ENCODE data around the gene AHSG.

AHSG gene

DNA sequence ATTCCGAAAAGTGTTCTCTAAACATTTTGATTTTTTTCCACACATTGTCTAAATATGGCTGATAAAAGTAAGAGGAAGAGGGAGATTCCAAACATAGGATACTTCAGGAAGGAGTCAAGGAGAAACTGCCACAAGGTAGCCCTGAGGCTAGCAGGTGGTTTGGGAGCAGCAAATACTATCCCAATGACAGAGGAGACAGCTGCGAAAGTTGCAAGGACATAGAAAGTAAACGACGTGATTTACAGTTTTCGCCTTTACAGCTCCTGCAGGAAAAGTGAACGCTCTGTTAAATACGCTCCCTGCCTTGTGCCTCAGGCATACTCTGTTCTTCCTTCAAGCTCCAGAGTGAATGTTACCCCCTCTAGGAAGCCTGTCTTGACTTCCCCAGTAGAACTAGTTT is 23.7 kb downstream of the AHSG start:
- H3K36me3 ChIP-seq (ENCODE audit: control insufficient read depth in 2 of 2, insufficient read depth in 1 of 2, low read length in 2 of 2): no peaks in the 10 kb centered on the region
- TF ChIP-seq ZNF626 (tag by site-specific recombination; IDR thresholded peaks at IDR 0.05) (no peak), ZNF791 (tag by site-specific recombination; IDR thresholded peaks at IDR 0.05) (no peak), WT1 (tag by site-specific recombination; IDR thresholded peaks at IDR 0.05) (no peak)
- POLR2A ChIA-PET: no interaction called here
- no peak overlapping the region for H3K27ac ChIP-seq (ENCODE audit: extremely low read depth, low read depth, low read length)
- CTCF ChIA-PET: interaction anchor here (0.5 kb wide), 1 partner anchor 529 kb away, joined by 4 read pairs; no protein-coding TSS in a partner anchor
- no peak overlapping the region for H3K4me3 ChIP-seq (ENCODE audit: low read depth, low read length)
- H3K4me1 ChIP-seq (ENCODE audit: control insufficient read depth, insufficient read depth, low read length): no peaks in the 10 kb centered on the region
- H3K9me3 ChIP-seq (ENCODE audit: control insufficient read depth, insufficient read depth, low read depth, low read length): no peaks in the 10 kb centered on the region

DNA sequence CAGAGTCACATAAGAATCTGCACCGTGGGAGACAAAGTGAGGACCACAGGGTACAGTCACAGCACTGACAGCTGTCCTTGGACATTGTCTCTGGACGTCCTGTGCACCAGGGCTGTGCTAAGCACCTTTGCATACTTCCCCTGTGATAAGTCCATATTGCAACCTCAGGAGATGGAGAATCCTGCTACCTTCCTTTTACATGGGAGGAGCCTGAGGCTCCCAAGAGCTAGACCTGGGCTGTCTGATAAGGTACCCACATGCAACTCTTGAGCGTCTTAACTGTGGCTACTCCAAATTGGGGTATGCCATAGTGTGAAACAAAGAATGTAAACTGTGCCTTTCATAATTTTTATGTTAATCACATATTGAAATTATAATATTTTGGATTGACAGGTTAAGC is 24.8 kb downstream of the AHSG start:
- H3K9me3 ChIP-seq (ENCODE audit: control insufficient read depth, insufficient read depth, low read depth, low read length): no peaks in the 10 kb centered on the region
- H3K4me1 ChIP-seq (ENCODE audit: control insufficient read depth, insufficient read depth, low read length): no peaks in the 10 kb centered on the region
- H3K27ac ChIP-seq (ENCODE audit: extremely low read depth, low read depth, low read length): no peak overlapping the region
- no peak for TF ChIP-seq ZNF776 (tag by site-specific recombination; IDR thresholded peaks at IDR 0.05; ENCODE audit: borderline replicate concordance)
- TF ChIP-seq ZNF785 (tag by site-specific recombination; IDR thresholded peaks at IDR 0.05): no peak
- no peak for TF ChIP-seq ZNF654 (tag by site-specific recombination; IDR thresholded peaks at IDR 0.05; ENCODE audit: low read depth)
- no peak for TF ChIP-seq ZBTB20 (tag by site-specific recombination; IDR thresholded peaks at IDR 0.05)
- TF ChIP-seq ZBTB7A (tag by site-specific recombination; IDR thresholded peaks at IDR 0.05; ENCODE audit: low read depth): no peak
- TF ChIP-seq, protein P1, sequence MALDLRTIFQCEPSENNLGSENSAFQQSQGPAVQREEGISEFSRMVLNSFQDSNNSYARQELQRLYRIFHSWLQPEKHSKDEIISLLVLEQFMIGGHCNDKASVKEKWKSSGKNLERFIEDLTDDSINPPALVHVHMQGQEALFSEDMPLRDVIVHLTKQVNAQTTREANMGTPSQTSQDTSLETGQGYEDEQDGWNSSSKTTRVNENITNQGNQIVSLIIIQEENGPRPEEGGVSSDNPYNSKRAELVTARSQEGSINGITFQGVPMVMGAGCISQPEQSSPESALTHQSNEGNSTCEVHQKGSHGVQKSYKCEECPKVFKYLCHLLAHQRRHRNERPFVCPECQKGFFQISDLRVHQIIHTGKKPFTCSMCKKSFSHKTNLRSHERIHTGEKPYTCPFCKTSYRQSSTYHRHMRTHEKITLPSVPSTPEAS (tag by site-specific recombination; IDR thresholded peaks at IDR 0.05): no peak
- POLR2A ChIA-PET: no interaction called here
- H3K36me3 ChIP-seq (ENCODE audit: control insufficient read depth in 2 of 2, insufficient read depth in 1 of 2, low read length in 2 of 2): no peaks in the 10 kb centered on the region
- H3K4me3 ChIP-seq (ENCODE audit: low read depth, low read length): no peak overlapping the region
- CTCF ChIA-PET: interaction anchor here (0.6 kb wide), 1 partner anchor 16 kb away, joined by 3 read pairs; no protein-coding TSS in a partner anchor

DNA sequence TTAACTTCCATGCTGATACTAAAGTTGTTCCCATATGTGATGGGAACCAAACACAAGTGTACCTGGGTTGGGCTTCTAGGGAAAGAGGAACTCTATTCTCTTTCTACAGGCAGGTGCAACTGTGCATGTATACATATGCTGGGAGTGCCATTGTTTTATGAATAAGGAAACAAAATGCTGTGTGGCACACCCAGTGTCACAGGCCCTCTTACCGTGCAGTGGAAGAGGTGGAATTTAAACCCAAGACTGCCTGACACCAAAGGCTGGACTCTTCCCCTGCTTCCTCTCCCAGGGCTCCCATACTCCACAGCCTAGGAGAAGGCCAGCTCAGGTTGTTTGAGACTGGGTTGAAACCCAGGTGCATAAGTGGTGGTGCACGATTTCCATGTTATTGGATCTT is 25.4 kb downstream of the AHSG start:
- Histone ChIP-seq H3K4me3 (ENCODE audit: low read depth, low read length) (no peak overlapping the region), H3K9me3 (ENCODE audit: control insufficient read depth, insufficient read depth, low read depth, low read length) (no peaks in the 10 kb centered on the region), H3K4me1 (ENCODE audit: control insufficient read depth, insufficient read depth, low read length) (no peaks in the 10 kb centered on the region), H3K36me3 (ENCODE audit: control insufficient read depth in 2 of 2, insufficient read depth in 1 of 2, low read length in 2 of 2) (no peaks in the 10 kb centered on the region), H3K27ac (ENCODE audit: extremely low read depth, low read depth, low read length) (no peak overlapping the region)
- no peak for TF ChIP-seq ZNF146 (tag by site-specific recombination; IDR thresholded peaks at IDR 0.05)
- no peak for TF ChIP-seq ZNF473 (tag by site-specific recombination; IDR thresholded peaks at IDR 0.05)
- TF ChIP-seq ZNF600 (tag by site-specific recombination; IDR thresholded peaks at IDR 0.05): no peak
- ChIA-PET CTCF (no interaction called here), POLR2A (no interaction called here)

DNA sequence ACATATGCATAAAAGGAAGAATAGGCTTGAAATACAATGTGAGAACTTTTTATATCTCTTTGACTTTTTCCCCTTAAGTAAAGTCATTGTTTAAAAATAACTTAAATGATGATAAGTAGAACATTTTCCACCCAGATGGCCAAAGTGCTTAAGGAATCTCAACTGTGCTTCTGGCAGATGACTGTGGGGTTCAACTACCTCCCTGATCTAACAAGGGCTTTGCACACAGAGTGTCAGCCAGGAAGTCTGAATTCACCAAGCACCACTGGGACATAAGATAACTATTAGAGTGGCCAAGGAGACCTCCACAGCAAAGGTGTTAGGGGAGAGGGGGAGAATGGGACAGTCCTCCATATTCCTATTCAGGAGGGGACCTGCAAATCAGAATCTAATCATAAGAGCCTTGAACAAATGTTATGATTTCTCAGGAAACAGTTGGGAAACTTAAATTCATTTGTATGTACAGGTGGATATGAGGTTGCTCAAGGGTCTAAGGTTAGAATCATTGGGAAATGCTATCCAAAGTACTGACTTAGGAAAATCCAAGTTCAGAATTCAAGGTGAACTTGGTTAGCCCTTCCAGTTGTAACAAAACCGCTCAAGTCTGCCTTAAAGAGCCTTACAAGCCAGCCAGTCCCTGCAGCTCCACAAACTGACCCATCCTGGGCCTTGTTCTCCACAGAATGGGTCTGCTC is 27.1 kb downstream of the AHSG start, which contains the start of gene FETUB:
Gene FETUB (plus strand): TSS at position 622 of the 695 bp plus-strand sequence. CDS start 62 bp downstream, at position 684.
- Histone ChIP-seq H3K27ac (ENCODE audit: extremely low read depth, low read depth, low read length) (no peak within 1 kb of the TSS), H3K9me3 (ENCODE audit: control insufficient read depth, insufficient read depth, low read depth, low read length) (no peaks in the 10 kb centered on the region), H3K4me3 (ENCODE audit: low read depth, low read length) (no peak within 1 kb of the TSS), H3K36me3 (ENCODE audit: control insufficient read depth in 2 of 2, insufficient read depth in 1 of 2, low read length in 2 of 2) (no peaks in the 10 kb centered on the region), H3K4me1 (ENCODE audit: control insufficient read depth, insufficient read depth, low read length) (no peaks in the 10 kb centered on the region)
- POLR2A ChIA-PET: no interaction called here
- CTCF ChIA-PET: no interaction called here
- TF ChIP-seq, protein P2, sequence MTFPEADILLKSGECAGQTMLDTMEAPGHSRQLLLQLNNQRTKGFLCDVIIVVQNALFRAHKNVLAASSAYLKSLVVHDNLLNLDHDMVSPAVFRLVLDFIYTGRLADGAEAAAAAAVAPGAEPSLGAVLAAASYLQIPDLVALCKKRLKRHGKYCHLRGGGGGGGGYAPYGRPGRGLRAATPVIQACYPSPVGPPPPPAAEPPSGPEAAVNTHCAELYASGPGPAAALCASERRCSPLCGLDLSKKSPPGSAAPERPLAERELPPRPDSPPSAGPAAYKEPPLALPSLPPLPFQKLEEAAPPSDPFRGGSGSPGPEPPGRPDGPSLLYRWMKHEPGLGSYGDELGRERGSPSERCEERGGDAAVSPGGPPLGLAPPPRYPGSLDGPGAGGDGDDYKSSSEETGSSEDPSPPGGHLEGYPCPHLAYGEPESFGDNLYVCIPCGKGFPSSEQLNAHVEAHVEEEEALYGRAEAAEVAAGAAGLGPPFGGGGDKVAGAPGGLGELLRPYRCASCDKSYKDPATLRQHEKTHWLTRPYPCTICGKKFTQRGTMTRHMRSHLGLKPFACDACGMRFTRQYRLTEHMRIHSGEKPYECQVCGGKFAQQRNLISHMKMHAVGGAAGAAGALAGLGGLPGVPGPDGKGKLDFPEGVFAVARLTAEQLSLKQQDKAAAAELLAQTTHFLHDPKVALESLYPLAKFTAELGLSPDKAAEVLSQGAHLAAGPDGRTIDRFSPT (tag by site-specific recombination; IDR thresholded peaks at IDR 0.05): no peak
- TF ChIP-seq ZNF660 (tag by site-specific recombination; IDR thresholded peaks at IDR 0.05): no peak
- TF ChIP-seq, protein P3, sequence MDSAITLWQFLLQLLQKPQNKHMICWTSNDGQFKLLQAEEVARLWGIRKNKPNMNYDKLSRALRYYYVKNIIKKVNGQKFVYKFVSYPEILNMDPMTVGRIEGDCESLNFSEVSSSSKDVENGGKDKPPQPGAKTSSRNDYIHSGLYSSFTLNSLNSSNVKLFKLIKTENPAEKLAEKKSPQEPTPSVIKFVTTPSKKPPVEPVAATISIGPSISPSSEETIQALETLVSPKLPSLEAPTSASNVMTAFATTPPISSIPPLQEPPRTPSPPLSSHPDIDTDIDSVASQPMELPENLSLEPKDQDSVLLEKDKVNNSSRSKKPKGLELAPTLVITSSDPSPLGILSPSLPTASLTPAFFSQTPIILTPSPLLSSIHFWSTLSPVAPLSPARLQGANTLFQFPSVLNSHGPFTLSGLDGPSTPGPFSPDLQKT (IDR thresholded peaks at IDR 0.05; ENCODE audit: borderline replicate concordance, low read depth, low read length): no peak
- no peak for TF ChIP-seq ZNF274 (IDR thresholded peaks at IDR 0.05; ENCODE audit: low read length)
- TF ChIP-seq ZNF274 (tag by site-specific recombination; IDR thresholded peaks at IDR 0.05; ENCODE audit: borderline replicate concordance): no peak
- no peak for TF ChIP-seq ZNF214 (tag by site-specific recombination; IDR thresholded peaks at IDR 0.05; ENCODE audit: borderline replicate concordance)
- TF ChIP-seq, protein P4, sequence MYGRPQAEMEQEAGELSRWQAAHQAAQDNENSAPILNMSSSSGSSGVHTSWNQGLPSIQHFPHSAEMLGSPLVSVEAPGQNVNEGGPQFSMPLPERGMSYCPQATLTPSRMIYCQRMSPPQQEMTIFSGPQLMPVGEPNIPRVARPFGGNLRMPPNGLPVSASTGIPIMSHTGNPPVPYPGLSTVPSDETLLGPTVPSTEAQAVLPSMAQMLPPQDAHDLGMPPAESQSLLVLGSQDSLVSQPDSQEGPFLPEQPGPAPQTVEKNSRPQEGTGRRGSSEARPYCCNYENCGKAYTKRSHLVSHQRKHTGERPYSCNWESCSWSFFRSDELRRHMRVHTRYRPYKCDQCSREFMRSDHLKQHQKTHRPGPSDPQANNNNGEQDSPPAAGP (tag by site-specific recombination; IDR thresholded peaks at IDR 0.05): no peak
- no peak for TF ChIP-seq ZFP3 (tag by site-specific recombination; IDR thresholded peaks at IDR 0.05; ENCODE audit: low read depth)
- no peak for TF ChIP-seq SP7 (tag by site-specific recombination; IDR thresholded peaks at IDR 0.05)
